HAP-1 (cell line): ENCODE data around the gene ZNF211.

Experiments used
- DNase-seq, 2 experiments: peaks; one replicate each; pipeline ENCODE4 v3.0.0-alpha.2; 2016 to 2020; ENCODE audit warnings: low spot score in 2 of 2
- H3K27me3 ChIP-seq: fragments of 250-450 bp; sonication (Bioruptor Pico); 2 replicates; pipeline ENCODE4 v1.5.1; 2020; ENCODE audit warnings: low read depth, mild to moderate bottlenecking, moderate library complexity
- H3K36me3 ChIP-seq: fragments of 250-450 bp; sonication (Bioruptor Pico); replicated peaks from 2 replicates; pipeline ENCODE4 v1.5.1; 2020; ENCODE audit warnings: mild to moderate bottlenecking
- H3K4me1 ChIP-seq: fragments of 250-450 bp; sonication (Bioruptor Pico); 2 replicates; pipeline ENCODE4 v1.5.1; 2020; ENCODE audit warnings: mild to moderate bottlenecking
- H3K4me3 ChIP-seq: fragments of 250-450 bp; sonication (Bioruptor Pico); 2 replicates; pipeline ENCODE4 v1.5.1; 2020; ENCODE audit warnings: mild to moderate bottlenecking, moderate library complexity
- H3K9me3 ChIP-seq: fragments of 250-450 bp; sonication (Bioruptor Pico); 2 replicates; pipeline ENCODE4 v1.5.1; 2020; ENCODE audit warnings: mild to moderate bottlenecking, moderate library complexity
- in situ Hi-C: fragments of 300-500 bp; cut with MboI; formaldehyde crosslinking; loops from 3 replicates; pipeline ENCODE4 v1.14.3; 2020; ENCODE audit warnings: low sequenced_read_pairs, inconsistent platforms, mixed read lengths

ZNF211 gene

GRCh38 chr19:57637379-57637778, 4.4 kb downstream of the ZNF211 start:
- DNase-seq, result no peak
- Histone ChIP-seq H3K4me3 (no peak overlapping the region), H3K4me1 (no peaks in the 10 kb centered on the region), H3K27me3 (no peaks in the 10 kb centered on the region), H3K9me3 (peaks cover 7% of the 10 kb centered on the region), H3K36me3 (peaks cover 44% of the 10 kb centered on the region)
- in situ Hi-C loops, result no loop called here

GRCh38 chr19:57641715-57642234, 8.8 kb downstream of the ZNF211 start:
- Histone ChIP-seq H3K4me1 (no peaks in the 10 kb centered on the region), H3K4me3 (no peak overlapping the region), H3K36me3 (peaks cover 37% of the 10 kb centered on the region), H3K27me3 (no peaks in the 10 kb centered on the region), H3K9me3 (peaks cover 14% of the 10 kb centered on the region)
- DNase-seq, result no peak
- in situ Hi-C loops, result no loop called here

- in situ Hi-C loops, result no loop called here
Measured at GRCh38 chr19:57642396-57643046, 9.6 kb downstream of the ZNF211 start.

GRCh38 chr19:57643734-57644133, 10.8 kb downstream of the ZNF211 start:
- peaks cover 37% of the 10 kb centered on the region for H3K36me3 ChIP-seq
- no peaks in the 10 kb centered on the region for H3K4me1 ChIP-seq
- in situ Hi-C loops, result no loop called here
- peaks cover 14% of the 10 kb centered on the region for H3K9me3 ChIP-seq
- DNase-seq, result no peak
- no peaks in the 10 kb centered on the region for H3K27me3 ChIP-seq
- H3K4me3 ChIP-seq, result no peak overlapping the region

More at GRCh38 chr19:57642396-57643046, 9.6 kb downstream of the ZNF211 start:
- Histone ChIP-seq H3K27me3 (no peaks in the 10 kb centered on the region), H3K36me3 (peaks cover 37% of the 10 kb centered on the region), H3K4me1 (no peaks in the 10 kb centered on the region), H3K4me3 (no peak overlapping the region), H3K9me3 (peaks cover 14% of the 10 kb centered on the region)
- DNase-seq, result no peak

GRCh38 chr19:57648331-57649003, 15.5 kb downstream of the ZNF211 start:
- no peak overlapping the region for H3K4me3 ChIP-seq
- DNase-seq, result no peak
- in situ Hi-C loops, result no loop called here
- no peaks in the 10 kb centered on the region for H3K4me1 ChIP-seq
- H3K9me3 ChIP-seq, result no peaks in the 10 kb centered on the region
- H3K27me3 ChIP-seq, result no peaks in the 10 kb centered on the region
- no peaks in the 10 kb centered on the region for H3K36me3 ChIP-seq

GRCh38 chr19:57651654-57651996, 18.7 kb downstream of the ZNF211 start:
- DNase-seq, result no peak
- H3K4me1 ChIP-seq, result no peaks in the 10 kb centered on the region
- no peaks in the 10 kb centered on the region for H3K9me3 ChIP-seq
- no peaks in the 10 kb centered on the region for H3K36me3 ChIP-seq
- no peaks in the 10 kb centered on the region for H3K27me3 ChIP-seq
- in situ Hi-C loops, result no loop called here
- H3K4me3 ChIP-seq, result no peak overlapping the region

- H3K9me3 ChIP-seq, result no peaks in the 10 kb centered on the region
- no peaks in the 10 kb centered on the region for H3K36me3 ChIP-seq
- no peaks in the 10 kb centered on the region for H3K27me3 ChIP-seq
- no peak overlapping the region for H3K4me3 ChIP-seq
- no peak for DNase-seq
- in situ Hi-C loops, result no loop called here
- no peaks in the 10 kb centered on the region for H3K4me1 ChIP-seq
Measured at GRCh38 chr19:57653689-57654088, 20.7 kb downstream of the ZNF211 start.

GRCh38 chr19:57655443-57655842, 22.5 kb downstream of the ZNF211 start:
- Histone ChIP-seq H3K4me3 (no peak overlapping the region), H3K4me1 (no peaks in the 10 kb centered on the region), H3K9me3 (no peaks in the 10 kb centered on the region), H3K27me3 (no peaks in the 10 kb centered on the region), H3K36me3 (no peaks in the 10 kb centered on the region)
- no peak for DNase-seq
- in situ Hi-C loops, result no loop called here

GRCh38 chr19:57656346-57656745, 23.4 kb downstream of the ZNF211 start:
- in situ Hi-C loops, result no loop called here
- DNase-seq, result no peak
- Histone ChIP-seq H3K4me1 (no peaks in the 10 kb centered on the region), H3K27me3 (no peaks in the 10 kb centered on the region), H3K4me3 (no peak overlapping the region), H3K9me3 (no peaks in the 10 kb centered on the region), H3K36me3 (no peaks in the 10 kb centered on the region)

GRCh38 chr19:57664269-57665127, 31.5 kb downstream of the ZNF211 start:
- DNase-seq, result peak; percentile 14 to 59
- Histone ChIP-seq H3K27me3 (no peaks in the 10 kb centered on the region), H3K4me1 (no peaks in the 10 kb centered on the region), H3K36me3 (no peaks in the 10 kb centered on the region), H3K9me3 (no peaks in the 10 kb centered on the region; the same call in 1 of the 2 replicates), H3K4me3 (peak overlapping the region; percentile 22)
- in situ Hi-C loops, result no loop called here

GRCh38 chr19:57665261-57665806, 32.4 kb downstream of the ZNF211 start:
- Histone ChIP-seq H3K4me1 (no peaks in the 10 kb centered on the region), H3K4me3 (no peak overlapping the region), H3K36me3 (no peaks in the 10 kb centered on the region), H3K9me3 (no peaks in the 10 kb centered on the region; the same call in 1 of the 2 replicates), H3K27me3 (no peaks in the 10 kb centered on the region)
- no peak for DNase-seq
- in situ Hi-C loops, result no loop called here

- no peaks in the 10 kb centered on the region for H3K36me3 ChIP-seq
- no peak for DNase-seq
- no peaks in the 10 kb centered on the region for H3K27me3 ChIP-seq
- no peaks in the 10 kb centered on the region for H3K4me1 ChIP-seq
- H3K9me3 ChIP-seq, result no peaks in the 10 kb centered on the region; the same call in 1 of the 2 replicates
- in situ Hi-C loops, result no loop called here
- no peak overlapping the region for H3K4me3 ChIP-seq
Measured at GRCh38 chr19:57667228-57667627, 34.3 kb downstream of the ZNF211 start.

- no peaks in the 10 kb centered on the region for H3K4me1 ChIP-seq
- H3K27me3 ChIP-seq, result no peaks in the 10 kb centered on the region
- in situ Hi-C loops, result no loop called here
- no peak within 1 kb of the TSS for H3K4me3 ChIP-seq
- DNase-seq, result no peak
- no peaks in the 10 kb centered on the region for H3K36me3 ChIP-seq
- H3K9me3 ChIP-seq, result no peaks in the 10 kb centered on the region
Measured at GRCh38 chr19:57668635-57669034, 35.7 kb downstream of the ZNF211 start, which contains the start of gene ZSCAN4. TSS of gene ZSCAN4 (plus strand) at chr19:57668935. CDS start at chr19:57676146, 7,211 bp downstream.
